ENCODE measurements around the gene MORC4. TPM values are rescaled to one million over a fixed set of nuclear protein-coding genes. Genes with fewer than 3 reads are reported as not detected.

The MORC4 gene
- total and polyA plus RNA-seq, 4 donors = 4.5 to 25.3 (median 11.6) TPM

DNA sequence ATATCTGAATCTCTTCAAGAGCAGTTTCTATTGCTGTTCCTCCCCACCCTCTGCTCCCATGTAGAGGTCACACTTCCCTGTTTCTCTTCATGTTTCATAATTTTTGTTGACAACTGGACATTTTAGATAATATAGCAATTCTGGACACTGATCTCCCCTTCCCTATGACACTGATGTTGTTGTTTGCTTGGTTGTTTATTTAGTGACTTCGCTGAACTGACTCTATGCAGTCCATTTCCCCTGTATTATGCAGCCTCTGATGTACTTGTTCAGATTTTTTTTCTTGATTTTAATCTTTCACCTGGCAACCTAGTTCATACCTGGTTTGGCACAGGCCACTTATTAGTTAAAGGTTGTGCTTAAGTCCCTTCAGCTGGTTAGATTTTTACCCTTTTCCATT is 50.6 kb downstream of the MORC4 start:
- TF ChIP-seq, protein P1, sequence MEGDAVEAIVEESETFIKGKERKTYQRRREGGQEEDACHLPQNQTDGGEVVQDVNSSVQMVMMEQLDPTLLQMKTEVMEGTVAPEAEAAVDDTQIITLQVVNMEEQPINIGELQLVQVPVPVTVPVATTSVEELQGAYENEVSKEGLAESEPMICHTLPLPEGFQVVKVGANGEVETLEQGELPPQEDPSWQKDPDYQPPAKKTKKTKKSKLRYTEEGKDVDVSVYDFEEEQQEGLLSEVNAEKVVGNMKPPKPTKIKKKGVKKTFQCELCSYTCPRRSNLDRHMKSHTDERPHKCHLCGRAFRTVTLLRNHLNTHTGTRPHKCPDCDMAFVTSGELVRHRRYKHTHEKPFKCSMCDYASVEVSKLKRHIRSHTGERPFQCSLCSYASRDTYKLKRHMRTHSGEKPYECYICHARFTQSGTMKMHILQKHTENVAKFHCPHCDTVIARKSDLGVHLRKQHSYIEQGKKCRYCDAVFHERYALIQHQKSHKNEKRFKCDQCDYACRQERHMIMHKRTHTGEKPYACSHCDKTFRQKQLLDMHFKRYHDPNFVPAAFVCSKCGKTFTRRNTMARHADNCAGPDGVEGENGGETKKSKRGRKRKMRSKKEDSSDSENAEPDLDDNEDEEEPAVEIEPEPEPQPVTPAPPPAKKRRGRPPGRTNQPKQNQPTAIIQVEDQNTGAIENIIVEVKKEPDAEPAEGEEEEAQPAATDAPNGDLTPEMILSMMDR (IDR thresholded peaks at IDR 0.05; ENCODE audit: control extremely low read depth, extremely low read depth) = no peak
- peaks cover 0 to 3% (median 0%) of the 10 kb centered on the region in 4 donors for H3K36me3 ChIP-seq (ENCODE audit: control insufficient read depth in 4 of 4, insufficient read depth in 4 of 4, low read length in 4 of 4)
- H3K9me3 ChIP-seq (ENCODE audit: control insufficient read depth in 4 of 4, insufficient read depth in 3 of 4, low read length in 3 of 4) = no peaks in the 10 kb centered on the region
- H3K27ac ChIP-seq (ENCODE audit: low read depth in 1 of 2, low read length in 1 of 2) = no peak overlapping the region
- DNase-seq (no peak), ATAC-seq (ENCODE audit: insufficient read depth, low FRiP score) (no peak)
- no peak overlapping the region for H3K4me3 ChIP-seq
- peaks cover 0 to 24% (median 14%) of the 10 kb centered on the region in 3 donors for H3K27me3 ChIP-seq (ENCODE audit: control insufficient read depth in 3 of 3, insufficient read depth in 3 of 3, low read length in 2 of 3)
- H3K9ac ChIP-seq (ENCODE audit: insufficient read depth in 1 of 2, low read length in 2 of 2) = no peak overlapping the region
- WGBS, 2 donors = 74 to 84% methylated on average over 1 of the region's 1 CpG
- peaks cover 0 to 4% (median 0%) of the 10 kb centered on the region in 5 donors for H3K4me1 ChIP-seq (ENCODE audit: control insufficient read depth in 5 of 5, insufficient read depth in 5 of 5, low read length in 5 of 5)

DNA sequence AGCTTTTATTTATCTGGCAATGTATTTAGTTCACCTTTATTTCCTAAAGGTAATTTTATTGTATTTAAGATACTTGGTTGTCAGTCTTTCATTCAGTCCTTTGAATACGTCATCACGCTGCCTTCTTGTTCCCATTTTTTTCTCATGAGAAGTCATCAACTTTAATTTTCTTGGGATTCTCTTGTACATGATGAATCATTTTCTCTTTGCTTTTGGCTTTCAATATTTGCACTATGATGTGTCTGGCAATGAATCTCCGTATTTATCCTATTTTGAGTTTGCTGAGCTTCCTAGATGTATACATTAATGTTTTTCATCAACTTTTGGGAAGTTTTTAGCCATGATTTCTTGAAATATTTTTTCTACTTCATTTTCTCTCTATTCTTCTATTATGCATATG is 51.4 kb downstream of the MORC4 start:
- no peaks in the 10 kb centered on the region for H3K9me3 ChIP-seq (ENCODE audit: control insufficient read depth in 4 of 4, insufficient read depth in 3 of 4, low read length in 3 of 4)
- TF ChIP-seq, protein P1 (IDR thresholded peaks at IDR 0.05; ENCODE audit: control extremely low read depth, extremely low read depth) = no peak

DNA sequence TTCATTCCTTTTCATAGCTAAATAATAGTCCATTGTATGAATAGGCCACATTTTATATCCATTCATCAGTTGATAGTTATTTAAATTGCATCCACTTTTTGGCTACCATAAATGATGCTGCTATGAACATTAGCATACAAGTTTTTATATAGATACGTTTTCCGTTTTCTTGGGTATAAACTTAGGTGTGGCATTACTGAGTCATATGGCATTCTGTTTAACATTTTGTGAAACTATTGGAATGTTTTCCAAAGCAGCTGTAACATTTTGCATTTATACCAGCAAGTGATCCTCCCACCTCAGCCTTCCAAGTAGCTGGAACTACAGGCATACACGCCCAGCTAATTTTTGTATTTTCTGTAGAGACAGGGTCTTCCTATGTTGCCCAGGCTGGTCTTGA is 53.5 kb downstream of the MORC4 start:
- 80 to 87% methylated on average over 3 of the region's 3 CpGs for WGBS, 2 donors
- Histone ChIP-seq H3K36me3 (ENCODE audit: control insufficient read depth in 4 of 4, insufficient read depth in 4 of 4, low read length in 4 of 4) (peaks cover 0 to 10% (median 3%) of the 10 kb centered on the region in 4 donors), H3K4me1 (ENCODE audit: control insufficient read depth in 5 of 5, insufficient read depth in 5 of 5, low read length in 5 of 5) (no peaks in the 10 kb centered on the region), H3K4me3 (no peak overlapping the region), H3K27me3 (ENCODE audit: control insufficient read depth in 3 of 3, insufficient read depth in 3 of 3, low read length in 2 of 3) (peaks cover 0 to 35% (median 6%) of the 10 kb centered on the region in 3 donors), H3K9me3 (ENCODE audit: control insufficient read depth in 4 of 4, insufficient read depth in 3 of 4, low read length in 3 of 4) (no peaks in the 10 kb centered on the region), H3K27ac (ENCODE audit: low read depth in 1 of 2, low read length in 1 of 2) (no peak overlapping the region), H3K9ac (ENCODE audit: insufficient read depth in 1 of 2, low read length in 2 of 2) (no peak overlapping the region)
- DNase-seq (no peak), ATAC-seq (ENCODE audit: insufficient read depth, low FRiP score) (no peak)
- TF ChIP-seq, protein P1 (IDR thresholded peaks at IDR 0.05; ENCODE audit: control extremely low read depth, extremely low read depth) = no peak

More for the DNA sequence above, 51.4 kb downstream of the MORC4 start:
- Histone ChIP-seq H3K27me3 (ENCODE audit: control insufficient read depth in 3 of 3, insufficient read depth in 3 of 3, low read length in 2 of 3) (peaks cover 0 to 27% (median 11%) of the 10 kb centered on the region in 3 donors), H3K4me3 (no peak overlapping the region), H3K36me3 (ENCODE audit: control insufficient read depth in 4 of 4, insufficient read depth in 4 of 4, low read length in 4 of 4) (peaks cover 0 to 3% (median 0%) of the 10 kb centered on the region in 4 donors), H3K27ac (ENCODE audit: low read depth in 1 of 2, low read length in 1 of 2) (no peak overlapping the region), H3K4me1 (ENCODE audit: control insufficient read depth in 5 of 5, insufficient read depth in 5 of 5, low read length in 5 of 5) (peaks cover 0 to 4% (median 0%) of the 10 kb centered on the region in 5 donors), H3K9ac (ENCODE audit: insufficient read depth in 1 of 2, low read length in 2 of 2) (no peak overlapping the region)
- 79 to 100% methylated on average over 3 of the region's 3 CpGs for WGBS, 2 donors
- no peak for DNase-seq
- ATAC-seq (ENCODE audit: insufficient read depth, low FRiP score) = no peak

DNA sequence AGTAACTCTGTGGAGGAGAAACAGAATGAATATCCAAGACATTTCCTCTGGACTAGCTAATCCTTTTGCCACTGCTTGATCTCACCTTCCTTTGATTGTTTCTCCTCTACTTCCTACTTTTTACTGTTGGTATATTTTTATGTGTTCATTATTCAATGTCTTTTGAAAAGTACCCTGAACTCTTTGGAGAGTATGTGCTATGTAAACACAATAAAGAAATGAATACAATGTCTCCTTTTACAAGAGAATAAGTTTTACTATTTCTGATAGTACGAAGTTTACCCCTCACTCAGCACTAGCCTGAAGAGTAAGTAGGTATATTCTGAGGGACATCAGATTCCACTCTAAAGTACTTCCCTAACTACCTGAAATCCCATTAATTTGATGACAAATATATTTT is 59.9 kb downstream of the MORC4 start:
- TF ChIP-seq, protein P1 (IDR thresholded peaks at IDR 0.05; ENCODE audit: control extremely low read depth, extremely low read depth) = no peak
- H3K4me1 ChIP-seq (ENCODE audit: control insufficient read depth in 5 of 5, insufficient read depth in 5 of 5, low read length in 5 of 5) = peaks cover 0 to 5% (median 0%) of the 10 kb centered on the region in 5 donors
- WGBS, 2 donors = 81 to 90% methylated on average over 1 of the region's 1 CpG
- no peak for ATAC-seq (ENCODE audit: insufficient read depth, low FRiP score)
- H3K27ac ChIP-seq (ENCODE audit: low read depth in 1 of 2, low read length in 1 of 2) = no peak overlapping the region
- DNase-seq = no peak
- no peak overlapping the region for H3K9ac ChIP-seq (ENCODE audit: insufficient read depth in 1 of 2, low read length in 2 of 2)
- peaks cover 4 to 42% (median 12%) of the 10 kb centered on the region in 3 donors for H3K27me3 ChIP-seq (ENCODE audit: control insufficient read depth in 3 of 3, insufficient read depth in 3 of 3, low read length in 2 of 3)
- H3K4me3 ChIP-seq = no peak overlapping the region
- no peaks in the 10 kb centered on the region for H3K9me3 ChIP-seq (ENCODE audit: control insufficient read depth in 4 of 4, insufficient read depth in 3 of 4, low read length in 3 of 4)
- H3K36me3 ChIP-seq (ENCODE audit: control insufficient read depth in 4 of 4, insufficient read depth in 4 of 4, low read length in 4 of 4) = peaks cover 0 to 11% (median 3%) of the 10 kb centered on the region in 4 donors
